A549 (cell line): Measurements from ENCODE around the gene PLXNB3. TPM values are rescaled to one million over a fixed set of nuclear protein-coding genes. Genes with fewer than 3 reads are reported as not detected.

Source experiments
- ATAC-seq, 2 experiments: fragments of 200-7000 bp in 1 of 2; fragments of >200 bp in 1 of 2; cut with Nextera tagmentation in 1 of 2; cut with Tn5 transposase in 1 of 2; 3 replicates each; pipeline versions ENCODE4 v1.8.0 to v1.9.1; 2018 to 2020; ENCODE audit warnings: mild to moderate bottlenecking in 1 of 2, moderate library complexity in 1 of 2
- CTCF ChIA-PET: fragments of 300-600 bp; sonication (Branson Sonifier 250); formaldehyde crosslinking; extraction: SDS; loops from one replicate; lab custom pipeline; 2021; ENCODE audit warnings: antibody characterized with exemption, inconsistent platforms; lab: Yijun Ruan, JAX
- POLR2A ChIA-PET: fragments of 350-600 bp; formaldehyde crosslinking; extraction: SDS; loops from one replicate; lab custom pipeline; 2021; ENCODE audit warnings: antibody characterized with exemption, inconsistent platforms; lab: Yijun Ruan, JAX
- DNase-seq, 2 experiments: peaks; one replicate each; pipeline versions ENCODE4 v3.0.0 to v3.0.0-alpha.2; 2011 to 2016; ENCODE audit warnings: low read depth in 1 of 2, low spot score in 1 of 2
- FAIRE-seq: peaks from 2 replicates; lab custom pipeline; 2011; peaks lifted over from hg19 to GRCh38; lab: Jason Lieb, UNC
- H3K27ac ChIP-seq, 2 experiments: fragments of >200 bp; sonication (Bioruptor Twin); formaldehyde crosslinking; 3 replicates each; pipeline ENCODE4 v1.5.1; 2016 to 2017
- H3K4me1 ChIP-seq: fragments of >200 bp; sonication (Bioruptor Twin); formaldehyde crosslinking; 3 replicates; pipeline ENCODE4 v1.6.1; 2016
- H3K4me2 ChIP-seq: fragments of >200 bp; sonication (Bioruptor Twin); formaldehyde crosslinking; 3 replicates; pipeline ENCODE4 v1.6.1; 2016
- H3K4me3 ChIP-seq: fragments of >200 bp; sonication (Bioruptor Twin); formaldehyde crosslinking; 3 replicates; pipeline ENCODE4 v1.5.1; 2016
- H3K9me3 ChIP-seq: fragments of >200 bp; sonication (Bioruptor Twin); formaldehyde crosslinking; 3 replicates; pipeline ENCODE4 v1.6.1; 2016
- CBX2 ChIP-seq: fragments of 200-600 bp; sonication (generic); IDR thresholded peaks from 2 replicates; pipeline ENCODE4 v1.6.1; 2016; ENCODE audit warnings: low read depth, mild to moderate bottlenecking, borderline replicate concordance
- CBX8 ChIP-seq: fragments of 200-600 bp; sonication (generic); IDR thresholded peaks from 2 replicates; pipeline ENCODE4 v1.6.1; 2016
- CHD4 ChIP-seq: fragments of 200-600 bp; sonication (generic); IDR thresholded peaks from 2 replicates; pipeline ENCODE4 v1.6.1; 2016; ENCODE audit warnings: antibody characterized with exemption, mild to moderate bottlenecking, borderline replicate concordance
- CTCF ChIP-seq: fragments of >200 bp; sonication (Bioruptor Twin); formaldehyde crosslinking; IDR thresholded peaks from 3 replicates; pipeline ENCODE4 v1.5.1; 2016
- E2F6 ChIP-seq: IDR thresholded peaks from 2 replicates; pipeline ENCODE4 v1.6.1; 2012; ENCODE audit warnings: low read depth, borderline replicate concordance
- EP300 ChIP-seq, 2 experiments: fragments of >200 bp; sonication (Bioruptor Twin); formaldehyde crosslinking; IDR thresholded peaks; 2 replicates in 1 of 2; 3 replicates in 1 of 2; pipeline ENCODE4 v1.6.1; 2016 to 2017
- FOSB ChIP-seq: fragments of 250-450 bp; sonication (Bioruptor Pico); IDR thresholded peaks from 2 replicates; pipeline ENCODE4 v1.5.0; 2020; ENCODE audit warnings: mild to moderate bottlenecking, moderate library complexity
- HEYL ChIP-seq: fragments of 250-450 bp; sonication (Bioruptor Pico); IDR thresholded peaks from 2 replicates; pipeline ENCODE4 v1.8.0; 2021; ENCODE audit warnings: mild to moderate bottlenecking, moderate library complexity
- HOXB5 ChIP-seq: fragments of 250-450 bp; sonication (Bioruptor Pico); IDR thresholded peaks from 2 replicates; pipeline ENCODE4 v1.5.0; 2020; ENCODE audit warnings: mild to moderate bottlenecking, moderate library complexity
- JUN ChIP-seq, 2 experiments: fragments of >200 bp; sonication (Bioruptor Twin); formaldehyde crosslinking; IDR thresholded peaks; 2 replicates in 1 of 2; 3 replicates in 1 of 2; pipeline ENCODE4 v1.6.1; 2016 to 2017
- JUNB ChIP-seq: fragments of >200 bp; sonication (Bioruptor Twin); formaldehyde crosslinking; IDR thresholded peaks from 2 replicates; pipeline ENCODE4 v1.6.1; 2016
- KDM5A ChIP-seq: fragments of 200-600 bp; sonication (generic); IDR thresholded peaks from 2 replicates; pipeline ENCODE4 v1.6.1; 2016; ENCODE audit warnings: antibody characterized with exemption, mild to moderate bottlenecking
- MAX ChIP-seq: IDR thresholded peaks from 2 replicates; pipeline ENCODE4 v1.6.1; 2012
- MAZ ChIP-seq: fragments of 150-350 bp; IDR thresholded peaks from 2 replicates; pipeline ENCODE4 v1.6.1; 2014; ENCODE audit warnings: antibody characterized with exemption, low read depth, low read length, borderline replicate concordance
- MYC ChIP-seq: IDR thresholded peaks from 2 replicates; pipeline ENCODE4 v1.6.1; 2012; ENCODE audit warnings: mild to moderate bottlenecking, inconsistent platforms, low read length, improper control_type of control experiment, borderline replicate concordance
- NR3C1 ChIP-seq: fragments of >200 bp; sonication (Bioruptor Twin); formaldehyde crosslinking; IDR thresholded peaks from 3 replicates; pipeline ENCODE4 v1.6.1; 2017
- POLR2AphosphoS2 ChIP-seq: conservative IDR thresholded peaks from 2 replicates; pipeline ENCODE4 v1.6.1; 2012; ENCODE audit warnings: low read length, improper control_type of control experiment, inconsistent platforms
- RAD21 ChIP-seq, 2 experiments: fragments of >200 bp in 1 of 2; sonication (Bioruptor Twin) in 1 of 2; formaldehyde crosslinking in 1 of 2; IDR thresholded peaks in 1 of 2; conservative IDR thresholded peaks in 1 of 2; 2 replicates in 1 of 2; 3 replicates in 1 of 2; pipeline ENCODE4 v1.6.1; 2012 to 2018; ENCODE audit warnings: inconsistent platforms in 1 of 2
- RARB ChIP-seq: fragments of 250-450 bp; sonication (Bioruptor Pico); IDR thresholded peaks from 2 replicates; pipeline ENCODE4 v1.8.0; 2021; ENCODE audit warnings: mild to moderate bottlenecking, moderate library complexity
- RCOR1 ChIP-seq: fragments of 150-350 bp; IDR thresholded peaks from 2 replicates; pipeline ENCODE4 v1.6.1; 2014; ENCODE audit warnings: antibody characterized with exemption, low read length, low read depth
- SREBF2 ChIP-seq: fragments of 450-650 bp; IDR thresholded peaks from 2 replicates; pipeline ENCODE4 v1.6.1; 2014; ENCODE audit warnings: mild to moderate bottlenecking, moderate library complexity
- TFCP2L1 ChIP-seq: fragments of 250-450 bp; sonication (Bioruptor Pico); IDR thresholded peaks from 2 replicates; pipeline ENCODE4 v1.5.0; 2021; ENCODE audit warnings: mild to moderate bottlenecking
- TP53 ChIP-seq: fragments of 250-450 bp; sonication (Bioruptor Pico); IDR thresholded peaks from 2 replicates; pipeline ENCODE4 v1.5.0; 2021; ENCODE audit warnings: mild to moderate bottlenecking, moderate library complexity
- ZSCAN20 ChIP-seq: fragments of 250-450 bp; sonication (Bioruptor Pico); IDR thresholded peaks from 2 replicates; pipeline ENCODE4 v1.8.0; 2022; ENCODE audit warnings: mild to moderate bottlenecking, moderate library complexity
- WGBS: methylation state at CpG from one replicate; pipeline ENCODE4 v1.1.6; 2017; ENCODE audit errors: missing lambda C conversion rate; 5-methylcytosine and 5-hydroxymethylcytosine counted together
- polyA plus RNA-seq, 4 experiments: library from polyadenylated mRNA; depleted of rRNA in 3 of 4; stranded (reverse); fragments of >200 nt; fragmentation: RNase III in 1 of 4; extraction: RNeasy Plus Mini Kit Qiagen cat#74134 plus additional on column Dnase treatment in 1 of 4; gene quantifications; 2 replicates in 3 of 4; 3 replicates in 1 of 4; pipeline ENCODE4 v1.2.3, GENCODE V29; 2011 to 2017
- TF ChIP-seq, protein P1 (sequence below): fragments of 200-600 bp; sonication (generic); IDR thresholded peaks from 2 replicates; pipeline ENCODE4 v1.6.1; 2016; ENCODE audit warnings: antibody characterized with exemption, mild to moderate bottlenecking, moderate library complexity
- TF ChIP-seq, protein P2 (sequence below): fragments of >200 bp; sonication (Bioruptor Twin); formaldehyde crosslinking; IDR thresholded peaks from 3 replicates; pipeline ENCODE4 v1.6.1; 2016

PLXNB3 gene
- polyA plus RNA-seq, 2 of the 4 experiments (the other 2 are of a cell fraction), result 1.1 to 2.5 TPM

- H3K4me1 ChIP-seq, result no peaks in the 10 kb centered on the region
- no peaks in the 10 kb centered on the region for H3K9me3 ChIP-seq
- H3K27ac ChIP-seq, result no peak overlapping the region
- DNase-seq (no peak), ATAC-seq (no peak), FAIRE-seq (no peak)
- TF ChIP-seq MAZ, result no peak
- TF ChIP-seq ZSCAN20 (CRISPR knock-in tag), result no peak
- ChIA-PET POLR2A (interaction anchor here (2.1 kb wide), 1 partner anchor 10 kb away, joined by 7 read pairs; the partner anchor contains the start of genes IDH3G and SSR4), CTCF (interaction anchor here (1.0 to 1.8 kb wide), 2 partner anchors 143 to 148 kb away, joined by 3 to 4 read pairs; no protein-coding TSS in a partner anchor)
- 77% methylated on average over 18 of the region's 25 CpGs for WGBS
- H3K4me3 ChIP-seq, result no peak overlapping the region
- H3K4me2 ChIP-seq, result no peak overlapping the region
These were observed 40.6 kb downstream of the PLXNB3 start for GRCh38 chrX:153804621-153805020.

DNA sequence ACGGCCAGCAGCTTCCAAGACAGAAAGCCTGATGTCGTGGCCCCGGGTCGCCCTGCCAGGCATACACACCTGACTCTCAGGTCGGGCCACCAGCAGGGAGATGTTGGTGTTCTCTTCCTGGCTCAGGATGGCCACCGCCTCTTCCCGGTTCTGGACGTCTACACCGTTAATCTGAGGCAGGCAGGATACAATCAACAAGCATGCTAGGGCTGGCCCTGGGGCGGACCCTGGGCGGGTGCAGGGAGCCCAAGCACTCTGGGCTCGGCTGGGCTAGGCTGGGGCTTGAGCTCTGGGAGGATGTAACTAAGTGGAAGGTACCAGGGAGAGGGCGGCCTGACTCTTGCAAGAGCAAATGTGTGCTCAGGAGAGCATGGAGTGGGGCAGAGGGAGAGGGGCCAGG is 41.4 kb downstream of the PLXNB3 start:
- CTCF ChIA-PET, result no interaction called here
- no peak for TF ChIP-seq POLR2AphosphoS2
- TF ChIP-seq CBX8, result no peak
- TF ChIP-seq MAX, result no peak
- TF ChIP-seq HOXB5, result no peak
- TF ChIP-seq SREBF2, result no peak
- no peak for TF ChIP-seq E2F6
- no peak for TF ChIP-seq JUNB
- TF ChIP-seq, protein P1, sequence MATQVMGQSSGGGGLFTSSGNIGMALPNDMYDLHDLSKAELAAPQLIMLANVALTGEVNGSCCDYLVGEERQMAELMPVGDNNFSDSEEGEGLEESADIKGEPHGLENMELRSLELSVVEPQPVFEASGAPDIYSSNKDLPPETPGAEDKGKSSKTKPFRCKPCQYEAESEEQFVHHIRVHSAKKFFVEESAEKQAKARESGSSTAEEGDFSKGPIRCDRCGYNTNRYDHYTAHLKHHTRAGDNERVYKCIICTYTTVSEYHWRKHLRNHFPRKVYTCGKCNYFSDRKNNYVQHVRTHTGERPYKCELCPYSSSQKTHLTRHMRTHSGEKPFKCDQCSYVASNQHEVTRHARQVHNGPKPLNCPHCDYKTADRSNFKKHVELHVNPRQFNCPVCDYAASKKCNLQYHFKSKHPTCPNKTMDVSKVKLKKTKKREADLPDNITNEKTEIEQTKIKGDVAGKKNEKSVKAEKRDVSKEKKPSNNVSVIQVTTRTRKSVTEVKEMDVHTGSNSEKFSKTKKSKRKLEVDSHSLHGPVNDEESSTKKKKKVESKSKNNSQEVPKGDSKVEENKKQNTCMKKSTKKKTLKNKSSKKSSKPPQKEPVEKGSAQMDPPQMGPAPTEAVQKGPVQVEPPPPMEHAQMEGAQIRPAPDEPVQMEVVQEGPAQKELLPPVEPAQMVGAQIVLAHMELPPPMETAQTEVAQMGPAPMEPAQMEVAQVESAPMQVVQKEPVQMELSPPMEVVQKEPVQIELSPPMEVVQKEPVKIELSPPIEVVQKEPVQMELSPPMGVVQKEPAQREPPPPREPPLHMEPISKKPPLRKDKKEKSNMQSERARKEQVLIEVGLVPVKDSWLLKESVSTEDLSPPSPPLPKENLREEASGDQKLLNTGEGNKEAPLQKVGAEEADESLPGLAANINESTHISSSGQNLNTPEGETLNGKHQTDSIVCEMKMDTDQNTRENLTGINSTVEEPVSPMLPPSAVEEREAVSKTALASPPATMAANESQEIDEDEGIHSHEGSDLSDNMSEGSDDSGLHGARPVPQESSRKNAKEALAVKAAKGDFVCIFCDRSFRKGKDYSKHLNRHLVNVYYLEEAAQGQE, result no peak
- no peak for TF ChIP-seq RARB
- TF ChIP-seq RAD21 (conservative IDR thresholded peaks at IDR 0.05 in 1 of 2, IDR thresholded peaks at IDR 0.05 in 1 of 2), result no peak
- no peak for TF ChIP-seq CBX2
- TF ChIP-seq CTCF, result no peak
- Histone ChIP-seq H3K27ac (no peak overlapping the region), H3K4me2 (no peak overlapping the region), H3K4me1 (no peaks in the 10 kb centered on the region), H3K4me3 (no peak overlapping the region), H3K9me3 (no peaks in the 10 kb centered on the region)
- ATAC-seq (no peak), FAIRE-seq (no peak), DNase-seq (no peak)
- POLR2A ChIA-PET, result no interaction called here
- 76% methylated on average over 3 of the region's 13 CpGs for WGBS

- POLR2A ChIA-PET, result interaction anchor here (1.4 kb wide), 1 partner anchor 13 kb away, joined by 3 read pairs; the partner anchor contains the start of genes IDH3G and SSR4
- no peak overlapping the region for H3K4me2 ChIP-seq
- CTCF ChIA-PET, result interaction anchor here (0.8 kb wide), 1 partner anchor 46 kb away, joined by 3 read pairs; no protein-coding TSS in a partner anchor
- DNase-seq (no peak), ATAC-seq (no peak), FAIRE-seq (no peak)
- no peaks in the 10 kb centered on the region for H3K4me1 ChIP-seq
- no peak overlapping the region for H3K27ac ChIP-seq
- H3K9me3 ChIP-seq, result no peaks in the 10 kb centered on the region
- no peak overlapping the region for H3K4me3 ChIP-seq
- WGBS, result 79% methylated on average over 12 of the region's 28 CpGs
- TF ChIP-seq E2F6 (no peak), RCOR1 (no peak), CHD4 (no peak), HEYL (CRISPR knock-in tag) (no peak), KDM5A (no peak), TP53 (CRISPR knock-in tag) (no peak), JUN (IDR thresholded peaks at IDR 0.05) (no peak), NR3C1 (no peak), FOSB (CRISPR knock-in tag) (no peak), EP300 (IDR thresholded peaks at IDR 0.05) (no peak), MAZ (no peak), MYC (no peak), RAD21 (conservative IDR thresholded peaks at IDR 0.05 in 1 of 2, IDR thresholded peaks at IDR 0.05 in 1 of 2) (no peak), TFCP2L1 (CRISPR knock-in tag) (no peak), CBX8 (no peak), CBX2 (no peak)
- TF ChIP-seq, protein P2, sequence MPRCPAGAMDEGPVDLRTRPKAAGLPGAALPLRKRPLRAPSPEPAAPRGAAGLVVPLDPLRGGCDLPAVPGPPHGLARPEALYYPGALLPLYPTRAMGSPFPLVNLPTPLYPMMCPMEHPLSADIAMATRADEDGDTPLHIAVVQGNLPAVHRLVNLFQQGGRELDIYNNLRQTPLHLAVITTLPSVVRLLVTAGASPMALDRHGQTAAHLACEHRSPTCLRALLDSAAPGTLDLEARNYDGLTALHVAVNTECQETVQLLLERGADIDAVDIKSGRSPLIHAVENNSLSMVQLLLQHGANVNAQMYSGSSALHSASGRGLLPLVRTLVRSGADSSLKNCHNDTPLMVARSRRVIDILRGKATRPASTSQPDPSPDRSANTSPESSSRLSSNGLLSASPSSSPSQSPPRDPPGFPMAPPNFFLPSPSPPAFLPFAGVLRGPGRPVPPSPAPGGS, result no peak
These were observed 43.0 kb downstream of the PLXNB3 start for GRCh38 chrX:153806999-153807575.
